ENCODE results near the gene DNAH6.
"Not testable (repeated sequence)": the region's sequence is repeated elsewhere in the genome, so short reads cannot be mapped to it uniquely, and the experiment has no call there.

The DNAH6 gene

GRCh38 chr2:84516234-84516986 is at the start of gene DNAH6:
Gene DNAH6 (plus strand): TSS chr2:84516498. CDS start chr2:84517827, 1,329 bp downstream.
- peak; percentile 78 for DNase-seq

- no peak for DNase-seq
Measured at GRCh38 chr2:84467389-84467788, 48.9 kb upstream of the DNAH6 start.

GRCh38 chr2:84472423-84472822 is 43.9 kb upstream of the DNAH6 start:
- not testable (repeated sequence) for DNase-seq

GRCh38 chr2:84472856-84473565 is 43.3 kb upstream of the DNAH6 start:
- DNase-seq = no peak

GRCh38 chr2:84474176-84474575 is 42.1 kb upstream of the DNAH6 start:
- DNase-seq = no peak

- no peak for DNase-seq
Measured at GRCh38 chr2:84477886-84478285, 38.4 kb upstream of the DNAH6 start.

GRCh38 chr2:84478867-84479266 is 37.4 kb upstream of the DNAH6 start:
- DNase-seq = no peak

GRCh38 chr2:84481702-84482101 is 34.6 kb upstream of the DNAH6 start:
- no peak for DNase-seq

- DNase-seq = no peak
Measured at GRCh38 chr2:84482603-84483002, 33.7 kb upstream of the DNAH6 start.

GRCh38 chr2:84483320-84483719 is 33.0 kb upstream of the DNAH6 start:
- no peak for DNase-seq

GRCh38 chr2:84486441-84487115 is 29.7 kb upstream of the DNAH6 start:
- DNase-seq = peak; percentile 8

- DNase-seq = no peak
Measured at GRCh38 chr2:84487298-84487996, 28.9 kb upstream of the DNAH6 start.

- no peak for DNase-seq
Measured at GRCh38 chr2:84491256-84491655, 25.0 kb upstream of the DNAH6 start.

- no peak for DNase-seq
Measured at GRCh38 chr2:84491741-84492140, 24.6 kb upstream of the DNAH6 start.

GRCh38 chr2:84492571-84492970 is 23.7 kb upstream of the DNAH6 start:
- DNase-seq = no peak

- no peak for DNase-seq
Measured at GRCh38 chr2:84493514-84493913, 22.8 kb upstream of the DNAH6 start.

- no peak for DNase-seq
Measured at GRCh38 chr2:84494070-84494469, 22.2 kb upstream of the DNAH6 start.

- DNase-seq = peak; percentile 7
Measured at GRCh38 chr2:84495539-84496146, 20.7 kb upstream of the DNAH6 start.

- DNase-seq = no peak
Measured at GRCh38 chr2:84496386-84496785, 19.9 kb upstream of the DNAH6 start.

- DNase-seq = no peak
Measured at GRCh38 chr2:84497285-84497684, 19.0 kb upstream of the DNAH6 start.

GRCh38 chr2:84498150-84498799 is 18.0 kb upstream of the DNAH6 start:
- DNase-seq = no peak

- not testable (repeated sequence) for DNase-seq
Measured at GRCh38 chr2:84511024-84511423, 5.3 kb upstream of the DNAH6 start.
